Measurements from ENCODE around the gene CD74. TPM values are rescaled to one million over a fixed set of nuclear protein-coding genes. Genes with fewer than 3 reads are reported as not detected.

Gene CD74
- total and polyA plus RNA-seq, 10 of the 15 experiments (the other 5 are each of a cell fraction or from before 2014, with no cell fraction given): 1,387 to 11,063 (median 3,922) TPM

- TF ChIP-seq NR2F1 (conservative IDR thresholded peaks at IDR 0.05): peak; percentile 96
- TF ChIP-seq SMC3 (IDR thresholded peaks at IDR 0.05; ENCODE audit: borderline replicate concordance, low read length): no peak
- TF ChIP-seq PAX5 (IDR thresholded peaks at IDR 0.05; ENCODE audit: borderline replicate concordance, low read depth, low read length): peak; percentile 97
- peak; percentile 98 for TF ChIP-seq TCF3 (IDR thresholded peaks at IDR 0.05; ENCODE audit: borderline replicate concordance, insufficient read depth, low read depth, low read length)
- TF ChIP-seq MXI1 (IDR thresholded peaks at IDR 0.05; ENCODE audit: low read depth, low read length): peak; percentile 54
- peak; percentile 95; the same call in 1 of the 2 replicates for TF ChIP-seq CHD1 (IDR thresholded peaks at IDR 0.05; ENCODE audit: low read depth, low read length)
- peak; percentile 69 for TF ChIP-seq MEF2B (IDR thresholded peaks at IDR 0.05; ENCODE audit: partially characterized antibody, poor library complexity, severe bottlenecking)
- TF ChIP-seq NFIC (IDR thresholded peaks at IDR 0.05; ENCODE audit: low read depth, low read length): no peak
- TF ChIP-seq HDAC2 (IDR thresholded peaks at IDR 0.05): no peak
- TF ChIP-seq ZNF274 (IDR thresholded peaks at IDR 0.05; ENCODE audit: insufficient read depth, insufficient read length): no peak
- TF ChIP-seq TBL1XR1 (IDR thresholded peaks at IDR 0.05; ENCODE audit: low read depth, low read length): peak; percentile 30; the same call in 1 of the 2 replicates
- TF ChIP-seq MTA3 (IDR thresholded peaks at IDR 0.05; ENCODE audit: borderline replicate concordance, low read length): no peak
- no peak for TF ChIP-seq BMI1 (IDR thresholded peaks at IDR 0.05; ENCODE audit: borderline replicate concordance)
- peak; percentile 97 for TF ChIP-seq CREM (IDR thresholded peaks at IDR 0.05; ENCODE audit: low read depth)
- TF ChIP-seq FOXM1 (IDR thresholded peaks at IDR 0.05; ENCODE audit: low read depth, low read length): no peak
- TF ChIP-seq FOXK2 (IDR thresholded peaks at IDR 0.05): no peak
- no peak for TF ChIP-seq CBX3 (IDR thresholded peaks at IDR 0.05; ENCODE audit: borderline replicate concordance, low read depth)
- no peak for TF ChIP-seq USF2 (IDR thresholded peaks at IDR 0.05; ENCODE audit: borderline replicate concordance, low read depth, low read length)
- no peak for TF ChIP-seq SUZ12 (IDR thresholded peaks at IDR 0.05; ENCODE audit: unreplicated experiment)
- TF ChIP-seq SRF (IDR thresholded peaks at IDR 0.05; ENCODE audit: low read depth in 2 of 2, low read length in 2 of 2): peak in 1 of 2 experiments; percentile 49; a peak in 1 of 4 replicates
- no peak for TF ChIP-seq KDM1A (IDR thresholded peaks at IDR 0.05; ENCODE audit: borderline replicate concordance)
- peak; percentile 100 for TF ChIP-seq TAF1 (IDR thresholded peaks at IDR 0.05; ENCODE audit: borderline replicate concordance, low read depth, low read length)
- peak; percentile 82 for TF ChIP-seq BCLAF1 (IDR thresholded peaks at IDR 0.05)
- TF ChIP-seq ZNF622 (IDR thresholded peaks at IDR 0.05): no peak
- no peak for TF ChIP-seq ZNF217 (IDR thresholded peaks at IDR 0.05)
- no peak for TF ChIP-seq ASH2L (IDR thresholded peaks at IDR 0.05; ENCODE audit: borderline replicate concordance, low read depth)
These were observed at the start of gene CD74 (continued) for GRCh38 chr5:150412319-150413175.

All from GM12878 (cell line).